GM06990 (cell line): ENCODE results near the gene LOXHD1.

Experiments
- DNase-seq: peaks from one replicate; pipeline ENCODE4 v3.0.0-alpha.2; 2011; ENCODE audit not compliant: insufficient read length; ENCODE audit errors: extremely low read depth
- H3K27me3 ChIP-seq: replicated peaks from 2 replicates; pipeline ENCODE4 v1.6.0; 2011; ENCODE audit warnings: low read length; ENCODE audit not compliant: control insufficient read depth, insufficient read depth
- H3K36me3 ChIP-seq: 2 replicates; pipeline ENCODE4 v1.5.1; 2011; ENCODE audit warnings: low read length; ENCODE audit not compliant: control insufficient read depth, insufficient read depth
- H3K4me3 ChIP-seq: replicated peaks from 2 replicates; pipeline ENCODE4 v1.5.1; 2011; ENCODE audit warnings: low read depth, mild to moderate bottlenecking, control low read depth, low read length
- CTCF ChIP-seq: IDR thresholded peaks from 2 replicates; pipeline ENCODE4 v1.5.1; 2011; ENCODE audit warnings: low read length, control low read depth, mild to moderate bottlenecking, inconsistent platforms; ENCODE audit not compliant: insufficient read depth, poor library complexity, severe bottlenecking

The LOXHD1 gene

GRCh38 chr18:46452820-46453219 lies 204.2 kb downstream of the LOXHD1 start:
- Histone ChIP-seq H3K27me3 (no peaks in the 10 kb centered on the region; the same call in none of the 2 replicates), H3K4me3 (no peak overlapping the region), H3K36me3 (no peaks in the 10 kb centered on the region)
- no peak for TF ChIP-seq CTCF
- DNase-seq: no peak

DNA sequence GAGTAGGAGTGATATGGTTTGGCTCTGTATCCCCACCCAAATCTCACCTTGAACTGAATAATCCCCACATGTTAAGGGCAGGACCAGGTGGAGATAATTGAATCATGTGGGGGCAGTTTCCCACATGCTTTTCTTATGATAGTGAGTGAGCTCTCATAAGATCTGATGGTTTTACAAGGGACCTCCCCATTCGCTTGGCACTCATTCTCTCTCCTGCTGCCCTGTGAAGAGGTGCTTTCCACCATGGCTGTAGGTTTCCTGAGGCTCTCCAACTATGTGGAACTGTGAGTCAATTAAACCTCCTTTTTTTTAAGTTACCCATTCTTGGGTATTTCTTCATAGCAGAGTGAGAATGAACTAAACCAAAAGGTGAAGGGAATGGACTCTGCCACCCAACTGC lies 207.5 kb downstream of the LOXHD1 start:
- Histone ChIP-seq H3K4me3 (no peak overlapping the region), H3K36me3 (no peaks in the 10 kb centered on the region), H3K27me3 (no peaks in the 10 kb centered on the region; the same call in none of the 2 replicates)
- DNase-seq: no peak
- no peak for TF ChIP-seq CTCF

DNA sequence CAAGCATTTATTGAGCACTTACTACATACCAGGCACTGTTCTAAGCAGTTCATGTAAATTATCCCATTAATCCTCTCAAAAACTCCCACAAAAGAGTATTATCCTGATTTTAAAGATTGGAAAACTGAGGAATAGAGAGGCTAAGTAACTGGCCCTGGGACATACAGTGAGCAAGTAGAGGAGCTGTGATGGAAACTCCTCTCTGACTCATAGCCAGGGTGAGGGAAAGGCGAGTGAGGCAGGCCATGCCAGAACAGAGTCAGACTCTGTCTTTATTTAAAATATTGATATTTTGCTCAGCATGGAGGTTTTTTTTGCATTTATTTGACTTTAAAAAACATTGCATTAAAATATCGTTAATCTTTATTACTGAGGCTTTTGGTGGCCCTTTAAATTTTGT lies 208.0 kb downstream of the LOXHD1 start:
- Histone ChIP-seq H3K27me3 (no peaks in the 10 kb centered on the region; the same call in none of the 2 replicates), H3K4me3 (no peak overlapping the region), H3K36me3 (no peaks in the 10 kb centered on the region)
- no peak for DNase-seq
- TF ChIP-seq CTCF: no peak

DNA sequence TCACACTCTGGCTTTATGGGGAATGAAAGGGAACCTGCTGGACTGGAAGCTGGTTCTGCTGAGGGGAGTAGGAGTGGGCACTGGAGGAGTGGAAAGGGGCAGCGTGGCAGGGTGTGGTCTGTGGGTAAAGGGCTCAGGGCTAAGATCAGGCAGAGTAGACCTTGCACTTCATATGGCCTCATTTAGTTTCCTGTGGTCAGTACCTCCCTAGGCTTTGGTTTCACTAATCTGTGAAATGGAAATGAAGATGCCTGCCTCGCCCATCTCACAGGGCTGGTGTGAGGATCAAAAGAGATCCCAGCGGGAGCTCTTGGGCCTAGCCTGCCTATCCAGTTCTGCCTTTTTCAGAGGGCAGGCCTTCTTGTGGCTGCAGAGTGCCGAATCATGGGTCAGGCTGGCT lies 208.7 kb downstream of the LOXHD1 start:
- no peak overlapping the region for H3K4me3 ChIP-seq
- no peak for DNase-seq
- no peaks in the 10 kb centered on the region; the same call in none of the 2 replicates for H3K27me3 ChIP-seq
- TF ChIP-seq CTCF: no peak
- no peaks in the 10 kb centered on the region for H3K36me3 ChIP-seq

DNA sequence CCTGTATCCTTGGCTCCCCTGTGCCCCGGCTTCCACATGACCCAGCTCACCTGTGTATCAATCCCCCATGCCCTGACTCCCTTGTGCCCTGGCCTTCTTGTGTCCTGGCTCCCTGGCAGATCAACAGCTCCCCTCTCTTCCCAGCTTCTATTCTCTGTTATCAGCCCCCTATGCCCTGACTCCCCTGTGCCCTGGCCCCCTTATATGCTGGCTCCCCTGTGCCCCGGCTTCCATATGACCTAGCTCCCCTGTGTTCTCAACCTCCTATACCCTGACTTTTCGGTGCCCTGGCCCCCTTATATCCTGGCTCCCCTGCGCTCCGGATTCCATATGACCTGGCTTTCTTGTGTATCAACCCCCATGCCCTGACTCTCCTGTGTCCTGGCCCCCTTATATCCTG lies 209.2 kb downstream of the LOXHD1 start:
- DNase-seq: no peak
- Histone ChIP-seq H3K36me3 (no peaks in the 10 kb centered on the region), H3K27me3 (no peaks in the 10 kb centered on the region; the same call in none of the 2 replicates), H3K4me3 (no peak overlapping the region)
- TF ChIP-seq CTCF: no peak

DNA sequence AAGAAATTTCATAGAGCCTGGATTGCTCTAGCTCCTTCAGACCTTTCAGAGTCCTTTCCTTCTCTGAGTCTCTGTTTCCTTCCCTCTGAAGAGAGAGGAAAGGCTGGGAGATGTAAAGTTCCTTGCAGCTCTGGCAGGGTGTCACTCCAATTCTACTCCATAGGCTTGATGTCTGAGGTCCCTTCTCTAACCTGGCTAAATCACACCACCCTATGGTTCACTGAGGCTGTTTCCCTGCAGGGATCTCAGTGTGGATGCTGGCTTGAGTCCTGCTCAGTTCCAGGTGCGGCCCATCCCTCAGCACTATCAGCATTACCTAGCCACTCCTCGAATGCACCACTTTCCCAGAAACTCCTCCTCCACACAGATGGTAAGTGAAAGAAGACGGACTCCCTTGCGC lies 209.7 kb downstream of the LOXHD1 start:
- H3K4me3 ChIP-seq: no peak overlapping the region
- H3K36me3 ChIP-seq: no peaks in the 10 kb centered on the region
- H3K27me3 ChIP-seq: no peaks in the 10 kb centered on the region; the same call in none of the 2 replicates
- TF ChIP-seq CTCF: no peak
- DNase-seq: no peak
